HG02678 (cell line): ENCODE measurements around the gene ZNF419.

Source experiments
- ATAC-seq: cut with Tn5 transposase; IDR thresholded peaks from one replicate; pipeline ENCODE4 v1.9.1; 2021; ENCODE audit warnings: mild to moderate bottlenecking, moderate library complexity; ENCODE audit not compliant: unreplicated experiment

Gene ZNF419

DNA sequence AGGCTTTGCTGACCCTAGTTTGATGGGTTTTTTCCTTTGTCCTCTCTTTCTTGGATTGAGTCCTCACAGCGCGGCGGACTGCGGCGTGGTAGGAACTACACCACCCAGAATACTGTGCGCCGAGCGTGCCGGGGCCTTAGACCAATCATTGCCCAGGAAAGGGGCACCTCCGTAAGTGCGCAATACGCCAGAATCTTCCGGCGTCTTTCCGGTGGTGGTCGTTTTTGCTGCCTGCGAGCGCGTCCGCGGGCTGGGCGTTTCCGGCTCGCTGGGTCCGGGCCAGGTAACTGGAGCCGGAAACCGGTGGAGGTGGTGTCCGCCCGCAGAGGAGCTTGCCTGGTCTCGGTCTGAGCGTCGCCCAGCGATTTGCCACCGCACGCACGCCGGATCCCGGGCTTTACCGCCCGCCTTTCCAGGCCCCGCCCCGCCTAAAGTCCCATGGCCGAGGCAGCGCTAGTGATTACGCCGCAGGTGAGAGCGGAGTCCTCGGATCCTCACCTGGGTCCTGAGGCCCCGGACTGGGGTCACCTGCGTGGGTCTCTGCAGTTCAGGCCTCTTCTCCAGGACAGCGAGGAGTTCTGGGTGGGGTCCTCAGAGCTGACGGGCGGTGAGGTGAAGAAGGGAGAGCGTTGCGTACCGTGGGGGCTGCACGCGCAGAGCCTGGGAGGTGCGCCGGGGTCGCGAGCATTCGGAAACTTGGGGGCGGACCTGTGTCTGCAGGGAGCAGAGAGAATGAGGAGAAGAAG is 39.8 kb downstream of the ZNF419 start, which contains the start of gene ZNF549:
ZNF549 (plus strand) TSS at position 221 of the 746 bp plus-strand sequence; CDS start at position 439, 218 bp downstream.
- ATAC-seq = peak; percentile 99

DNA sequence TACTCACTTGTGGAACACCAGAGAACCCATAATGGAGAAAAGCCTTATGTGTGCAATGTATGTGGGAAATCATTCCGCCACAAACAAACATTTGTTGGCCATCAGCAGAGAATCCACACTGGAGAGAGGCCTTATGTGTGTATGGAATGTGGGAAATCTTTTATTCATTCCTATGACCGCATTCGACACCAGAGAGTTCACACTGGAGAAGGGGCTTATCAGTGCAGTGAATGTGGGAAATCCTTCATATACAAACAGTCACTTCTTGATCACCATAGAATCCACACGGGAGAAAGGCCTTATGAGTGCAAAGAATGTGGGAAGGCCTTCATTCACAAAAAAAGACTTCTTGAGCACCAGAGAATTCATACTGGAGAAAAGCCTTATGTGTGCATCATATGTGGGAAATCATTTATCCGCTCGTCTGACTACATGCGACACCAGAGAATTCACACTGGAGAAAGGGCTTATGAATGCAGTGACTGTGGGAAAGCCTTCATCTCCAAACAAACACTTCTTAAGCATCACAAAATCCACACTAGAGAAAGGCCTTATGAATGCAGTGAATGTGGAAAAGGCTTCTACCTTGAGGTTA is 50.5 kb downstream of the ZNF419 start:
- no peak for ATAC-seq
